Smooth muscle cell (in vitro differentiated cells): ENCODE results near the gene IER5. TPM values are rescaled to one million over a fixed set of nuclear protein-coding genes. Genes with fewer than 3 reads are reported as not detected.
A peak's percentile ranks its signal among the peaks of the same experiment; 100 is the strongest.

ENCODE experiments used
- DNase-seq: peaks from one replicate; lab custom pipeline; 2025; ENCODE audit not compliant: unreplicated experiment; lab: John Stamatoyannopoulos, UW
- H2AFZ ChIP-seq: fragments of 200-600 bp; sonication (generic); 2 replicates; pipeline ENCODE4 v1.6.0; 2016; ENCODE audit warnings: antibody characterized with exemption, low read depth, mild to moderate bottlenecking
- H3F3A ChIP-seq: fragments of 200-600 bp; sonication (generic); 2 replicates; pipeline ENCODE4 v1.6.0; 2017; ENCODE audit warnings: antibody characterized with exemption, low read depth
- H3K27ac ChIP-seq: fragments of 200-600 bp; sonication (generic); 2 replicates; pipeline ENCODE4 v1.5.1; 2016; ENCODE audit warnings: low read depth, mild to moderate bottlenecking
- H3K27me3 ChIP-seq: fragments of 200-600 bp; sonication (generic); 2 replicates; pipeline ENCODE4 v1.6.1; 2016; ENCODE audit warnings: low read depth, mild to moderate bottlenecking
- H3K36me3 ChIP-seq: fragments of 200-600 bp; sonication (generic); 2 replicates; pipeline ENCODE4 v1.5.1; 2016; ENCODE audit warnings: low read depth
- H3K4me1 ChIP-seq: fragments of 200-600 bp; sonication (generic); 2 replicates; pipeline ENCODE4 v1.5.1; 2016; ENCODE audit warnings: low read depth
- H3K4me2 ChIP-seq: fragments of 200-600 bp; sonication (generic); 2 replicates; pipeline ENCODE4 v1.6.0; 2016; ENCODE audit warnings: mild to moderate bottlenecking
- H3K4me3 ChIP-seq: fragments of 200-600 bp; sonication (generic); 2 replicates; pipeline ENCODE4 v1.5.1; 2016; ENCODE audit warnings: mild to moderate bottlenecking
- H3K79me2 ChIP-seq: fragments of 200-600 bp; sonication (generic); 2 replicates; pipeline ENCODE4 v1.6.0; 2016; ENCODE audit warnings: low read depth, mild to moderate bottlenecking
- H3K9ac ChIP-seq: fragments of 200-600 bp; sonication (generic); 2 replicates; pipeline ENCODE4 v1.6.0; 2016; ENCODE audit warnings: low read depth
- H3K9me3 ChIP-seq: fragments of 200-600 bp; sonication (generic); replicated peaks from 2 replicates; pipeline ENCODE4 v1.5.1; 2016; ENCODE audit warnings: low read depth
- H4K20me1 ChIP-seq: fragments of 200-600 bp; sonication (generic); 2 replicates; pipeline ENCODE4 v1.6.0; 2016; ENCODE audit warnings: low read depth
- WGBS: methylation state at CpG from one replicate; pipeline ENCODE4 v1.1.7; 2016; ENCODE audit warnings: low lambda C conversion rate; 5-methylcytosine and 5-hydroxymethylcytosine counted together
- polyA plus RNA-seq: library from polyadenylated mRNA; unstranded; fragments of >200 nt; fragmentation: Nextera tagmentation; extraction: Ambion mirVana; gene quantifications from 2 replicates; pipeline ENCODE4 v1.2.1, GENCODE V29; 2016
- total RNA-seq: library from RNA; depleted of rRNA; stranded (reverse); fragments of >200 nt; gene quantifications from 2 replicates; pipeline ENCODE4 v1.2.3, GENCODE V29; 2014
- TF ChIP-seq, protein P1 (sequence below): fragments of 200-600 bp; sonication (generic); IDR thresholded peaks from 2 replicates; pipeline ENCODE4 v1.5.1; 2017; ENCODE audit warnings: borderline replicate concordance, mild to moderate bottlenecking, antibody characterized with exemption; ENCODE audit not compliant: insufficient read depth, poor library complexity, severe bottlenecking

The IER5 gene
- total and polyA plus RNA-seq, 2 experiments from 2014 or later: 35.1 to 39.9 TPM

DNA sequence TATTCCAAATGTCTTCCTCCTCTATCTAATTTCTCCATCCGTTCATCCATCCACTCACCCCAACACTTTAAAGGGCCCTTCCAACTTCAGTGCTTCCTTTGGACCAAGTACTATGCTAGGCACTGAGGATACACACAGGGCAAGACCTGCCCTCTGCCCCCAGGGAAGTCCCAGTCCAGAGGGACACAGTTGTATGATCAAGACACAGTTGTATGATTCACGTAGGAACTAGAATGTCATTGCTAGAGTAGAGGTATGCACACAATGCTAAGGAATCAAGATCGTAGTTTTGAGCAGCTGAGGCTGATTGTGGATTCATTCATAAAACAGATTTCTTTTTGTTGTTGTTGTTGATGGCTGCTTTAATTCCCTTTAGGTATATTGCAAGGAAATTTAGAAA is 11.6 kb upstream of the IER5 start:
- no peaks in the 10 kb centered on the region for H3K9me3 ChIP-seq
- TF ChIP-seq, protein P1, sequence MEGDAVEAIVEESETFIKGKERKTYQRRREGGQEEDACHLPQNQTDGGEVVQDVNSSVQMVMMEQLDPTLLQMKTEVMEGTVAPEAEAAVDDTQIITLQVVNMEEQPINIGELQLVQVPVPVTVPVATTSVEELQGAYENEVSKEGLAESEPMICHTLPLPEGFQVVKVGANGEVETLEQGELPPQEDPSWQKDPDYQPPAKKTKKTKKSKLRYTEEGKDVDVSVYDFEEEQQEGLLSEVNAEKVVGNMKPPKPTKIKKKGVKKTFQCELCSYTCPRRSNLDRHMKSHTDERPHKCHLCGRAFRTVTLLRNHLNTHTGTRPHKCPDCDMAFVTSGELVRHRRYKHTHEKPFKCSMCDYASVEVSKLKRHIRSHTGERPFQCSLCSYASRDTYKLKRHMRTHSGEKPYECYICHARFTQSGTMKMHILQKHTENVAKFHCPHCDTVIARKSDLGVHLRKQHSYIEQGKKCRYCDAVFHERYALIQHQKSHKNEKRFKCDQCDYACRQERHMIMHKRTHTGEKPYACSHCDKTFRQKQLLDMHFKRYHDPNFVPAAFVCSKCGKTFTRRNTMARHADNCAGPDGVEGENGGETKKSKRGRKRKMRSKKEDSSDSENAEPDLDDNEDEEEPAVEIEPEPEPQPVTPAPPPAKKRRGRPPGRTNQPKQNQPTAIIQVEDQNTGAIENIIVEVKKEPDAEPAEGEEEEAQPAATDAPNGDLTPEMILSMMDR: no peak
- no peak overlapping the region for H3K27ac ChIP-seq
- H3K9ac ChIP-seq: no peak overlapping the region
- no peak for DNase-seq
- H2AFZ ChIP-seq: no peak overlapping the region
- peaks cover 11% of the 10 kb centered on the region for H3K4me1 ChIP-seq
- peaks cover 4% of the 10 kb centered on the region for H3F3A ChIP-seq
- H3K36me3 ChIP-seq: no peaks in the 10 kb centered on the region
- H4K20me1 ChIP-seq: no peaks in the 10 kb centered on the region
- H3K4me3 ChIP-seq: no peak overlapping the region
- 88% methylated on average over 3 of the region's 3 CpGs for WGBS
- H3K27me3 ChIP-seq: no peaks in the 10 kb centered on the region
- no peak overlapping the region for H3K4me2 ChIP-seq
- no peaks in the 10 kb centered on the region for H3K79me2 ChIP-seq

DNA sequence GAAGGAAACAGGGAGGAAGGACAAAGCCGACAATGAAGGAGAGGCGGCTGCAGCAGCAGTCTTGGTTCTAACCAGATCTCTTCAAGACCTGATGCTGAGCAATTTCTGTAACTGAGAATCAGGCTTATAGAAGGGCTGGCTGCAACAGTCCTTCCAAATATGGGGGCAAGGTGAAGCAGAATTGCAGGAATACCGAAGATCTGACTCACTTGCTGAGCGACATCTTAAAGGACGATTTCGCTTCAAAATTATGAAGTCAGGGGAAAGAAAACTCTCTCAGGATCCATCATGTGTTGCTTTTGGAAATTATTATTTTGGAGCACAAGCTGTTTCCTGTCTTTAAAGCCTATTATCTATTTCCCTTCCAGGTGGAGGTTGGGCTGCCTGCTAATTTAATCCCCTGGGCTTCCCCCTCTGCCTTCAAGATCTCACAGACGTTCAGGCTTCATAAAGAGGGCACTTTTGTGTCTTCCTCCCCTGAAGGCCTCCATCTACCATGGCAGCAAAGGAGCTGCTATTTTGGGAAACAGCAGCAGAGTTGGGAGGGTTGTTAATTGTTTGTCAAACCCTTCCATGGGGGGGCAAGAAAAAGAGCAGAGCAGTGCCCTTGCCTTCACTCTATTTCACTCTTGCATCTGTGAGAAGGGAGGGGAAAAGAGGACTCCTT is 10.8 kb upstream of the IER5 start:
- WGBS: 53% methylated on average over 7 of the region's 7 CpGs
- Histone ChIP-seq H3F3A (peaks cover 4% of the 10 kb centered on the region), H3K9ac (peak overlapping the region; percentile 62), H3K4me3 (no peak overlapping the region), H3K27me3 (no peaks in the 10 kb centered on the region), H3K4me1 (peaks cover 11% of the 10 kb centered on the region), H4K20me1 (no peaks in the 10 kb centered on the region), H3K79me2 (no peaks in the 10 kb centered on the region), H3K4me2 (peak overlapping the region; percentile 55), H3K36me3 (no peaks in the 10 kb centered on the region), H2AFZ (peak overlapping the region; percentile 9), H3K27ac (peak overlapping the region; percentile 94), H3K9me3 (no peaks in the 10 kb centered on the region)
- TF ChIP-seq, protein P1: no peak
- DNase-seq: no peak

DNA sequence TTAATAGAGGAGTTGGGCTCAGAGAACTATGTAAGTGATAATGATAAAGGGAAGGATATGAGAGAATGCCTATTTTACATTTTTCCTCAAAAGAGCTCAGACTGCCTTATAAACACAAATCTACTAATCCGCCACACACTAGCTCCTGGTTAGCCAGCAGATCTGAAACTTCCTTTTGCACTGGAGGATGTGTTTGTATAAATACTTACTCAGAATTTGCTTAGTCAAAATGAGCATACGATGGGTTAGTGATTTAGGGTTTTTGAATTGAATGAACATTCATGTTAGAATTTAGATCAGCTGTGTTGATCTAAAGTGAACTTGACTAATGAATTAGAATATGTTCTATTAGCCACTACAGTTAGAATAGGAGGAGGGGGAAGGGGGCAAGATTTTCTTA is 9.1 kb upstream of the IER5 start:
- Histone ChIP-seq H3F3A (peaks cover 4% of the 10 kb centered on the region), H3K9ac (no peak overlapping the region), H4K20me1 (no peaks in the 10 kb centered on the region), H3K4me1 (peaks cover 11% of the 10 kb centered on the region), H3K79me2 (no peaks in the 10 kb centered on the region), H3K4me2 (no peak overlapping the region), H3K4me3 (no peak overlapping the region), H2AFZ (no peak overlapping the region), H3K9me3 (no peaks in the 10 kb centered on the region), H3K36me3 (no peaks in the 10 kb centered on the region), H3K27me3 (no peaks in the 10 kb centered on the region), H3K27ac (peak overlapping the region; percentile 94)
- 60% methylated on average over 2 of the region's 2 CpGs for WGBS
- no peak for DNase-seq
- TF ChIP-seq, protein P1: no peak

DNA sequence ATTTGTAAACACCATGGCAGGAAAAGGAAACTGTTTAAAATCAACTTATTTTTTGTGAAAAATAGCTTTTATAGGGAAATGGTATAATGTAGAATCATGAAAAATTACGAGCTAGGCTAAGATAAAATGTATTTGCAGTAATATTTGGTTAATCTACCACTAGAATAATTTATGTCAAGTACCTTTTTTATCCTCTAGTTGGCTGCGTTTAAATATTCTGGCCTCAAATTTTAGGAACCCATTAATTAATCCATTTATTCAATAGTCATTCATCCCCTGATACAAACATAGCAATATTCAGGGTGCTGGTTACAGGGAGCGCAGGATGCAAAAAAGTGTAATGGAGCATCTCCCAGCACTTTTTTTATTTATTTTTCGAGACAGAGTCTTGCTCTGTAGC is 8.6 kb upstream of the IER5 start:
- Histone ChIP-seq H3K9me3 (no peaks in the 10 kb centered on the region), H3K9ac (no peak overlapping the region), H3F3A (peaks cover 4% of the 10 kb centered on the region), H3K27ac (no peak overlapping the region), H3K4me3 (no peak overlapping the region), H3K27me3 (no peaks in the 10 kb centered on the region), H3K4me2 (no peak overlapping the region), H3K4me1 (peaks cover 11% of the 10 kb centered on the region), H4K20me1 (no peaks in the 10 kb centered on the region), H3K79me2 (no peaks in the 10 kb centered on the region), H2AFZ (no peak overlapping the region), H3K36me3 (no peaks in the 10 kb centered on the region)
- TF ChIP-seq, protein P1: no peak
- WGBS: 83% methylated on average over 4 of the region's 4 CpGs
- no peak for DNase-seq
